ENCODE data around the gene ORM1.

Gene ORM1

DNA sequence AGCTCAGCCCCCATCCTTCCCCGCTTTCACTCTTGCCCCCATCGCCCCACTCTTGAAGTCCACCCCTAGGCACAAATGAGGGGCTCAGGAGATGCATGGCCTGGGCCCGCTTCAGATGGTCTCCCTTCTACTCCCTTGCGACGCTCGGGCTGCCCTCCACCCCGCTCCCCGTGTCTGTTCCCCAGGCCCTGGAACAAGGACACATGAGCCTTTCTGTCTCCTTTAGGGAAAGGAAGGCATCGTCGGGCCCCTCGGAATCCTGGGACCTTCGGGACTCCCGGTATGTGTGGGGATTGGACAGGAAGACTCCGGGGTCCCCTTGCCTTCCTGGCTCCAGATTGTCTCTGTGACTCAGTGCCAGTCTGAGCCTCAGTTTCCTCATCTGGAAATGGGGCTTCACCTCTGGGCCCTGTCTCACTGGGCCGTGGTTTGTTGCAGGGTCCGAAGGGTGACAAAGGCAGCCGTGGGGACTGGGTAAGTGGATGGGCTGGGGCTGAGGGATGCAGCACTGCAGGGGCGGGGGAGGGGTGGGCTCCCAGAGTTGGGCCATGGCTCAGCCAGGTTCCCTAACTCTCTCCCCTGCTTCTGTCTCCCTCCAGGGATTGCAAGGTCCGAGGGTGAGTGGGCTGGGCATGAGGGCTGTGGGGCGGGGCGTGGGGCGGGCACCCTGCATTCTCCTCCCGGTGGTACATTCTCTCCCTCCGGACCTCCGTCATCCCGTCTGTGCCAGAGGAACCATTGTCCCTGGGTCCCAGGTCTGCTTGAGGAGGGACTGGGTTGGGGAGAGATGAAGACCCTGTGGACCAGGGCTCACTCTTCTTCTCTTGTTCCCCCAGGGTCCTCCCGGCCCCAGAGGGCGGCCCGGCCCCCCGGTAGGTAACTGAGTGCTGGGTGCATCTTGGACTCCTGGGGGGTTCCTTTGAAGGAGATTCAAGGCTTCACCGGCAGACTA lies 21.8 kb upstream of the ORM1 start (continued):
- TF ChIP-seq ZBTB7A (tag by site-specific recombination; IDR thresholded peaks at IDR 0.05; ENCODE audit: low read depth) (no peak), ZNF26 (tag by site-specific recombination; IDR thresholded peaks at IDR 0.05) (no peak)

GRCh38 chr9:114301798-114302565 lies 20.9 kb upstream of the ORM1 start:
- POLR2A ChIA-PET: no interaction called here
- H3K27ac ChIP-seq (ENCODE audit: extremely low read depth, low read depth, low read length): no peak overlapping the region
- peaks cover 0 to 4% of the 10 kb centered on the region in 2 experiments; a peak in 1 of 3 replicates for H3K36me3 ChIP-seq (ENCODE audit: control insufficient read depth in 2 of 2, insufficient read depth in 1 of 2, low read length in 2 of 2)
- TF ChIP-seq ZNF433 (tag by site-specific recombination; IDR thresholded peaks at IDR 0.05; ENCODE audit: low read depth) (no peak), GFI1B (tag by site-specific recombination; IDR thresholded peaks at IDR 0.05) (no peak), ZNF776 (tag by site-specific recombination; IDR thresholded peaks at IDR 0.05; ENCODE audit: borderline replicate concordance) (no peak), ZNF324 (tag by site-specific recombination; IDR thresholded peaks at IDR 0.05) (no peak), ZNF629 (tag by site-specific recombination; IDR thresholded peaks at IDR 0.05) (no peak), ZNF2 (tag by site-specific recombination; IDR thresholded peaks at IDR 0.05) (no peak), KLF8 (tag by site-specific recombination; IDR thresholded peaks at IDR 0.05) (no peak), ZNF677 (tag by site-specific recombination; IDR thresholded peaks at IDR 0.05) (no peak)
- H3K4me3 ChIP-seq (ENCODE audit: low read depth, low read length): no peak overlapping the region
- H3K4me1 ChIP-seq (ENCODE audit: control insufficient read depth, insufficient read depth, low read length): no peaks in the 10 kb centered on the region; the same call in 1 of the 2 replicates
- H3K9me3 ChIP-seq (ENCODE audit: control insufficient read depth, insufficient read depth, low read depth, low read length): no peaks in the 10 kb centered on the region
- CTCF ChIA-PET: interaction anchor here (0.6 to 1.2 kb wide), 5 partner anchors 9 to 609 kb away, joined by 3 to 7 read pairs (median 5); no protein-coding TSS in a partner anchor

DNA sequence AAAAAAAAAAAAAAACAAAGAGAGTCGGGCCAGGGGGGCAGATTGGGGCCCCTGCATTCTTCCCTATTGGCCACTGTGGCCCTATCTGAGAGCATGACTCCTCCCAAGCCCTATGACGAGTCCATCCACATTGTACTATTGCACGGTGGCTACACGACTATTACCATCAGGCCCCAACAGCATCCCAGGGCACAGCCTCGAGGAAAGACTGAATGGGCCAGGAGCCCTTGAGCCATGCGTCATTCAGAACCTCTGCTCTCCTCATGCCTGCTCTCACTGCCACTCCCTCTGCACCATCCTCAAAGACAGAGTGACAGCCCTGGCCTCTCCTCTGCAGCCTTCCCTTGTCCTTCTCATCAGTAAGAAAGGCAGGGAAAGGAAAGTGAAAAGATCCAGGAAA lies 20.2 kb upstream of the ORM1 start:
- H3K4me1 ChIP-seq (ENCODE audit: control insufficient read depth, insufficient read depth, low read length): no peaks in the 10 kb centered on the region; the same call in 1 of the 2 replicates
- POLR2A ChIA-PET: no interaction called here
- peaks cover 0 to 4% of the 10 kb centered on the region in 2 experiments; a peak in 1 of 3 replicates for H3K36me3 ChIP-seq (ENCODE audit: control insufficient read depth in 2 of 2, insufficient read depth in 1 of 2, low read length in 2 of 2)
- CTCF ChIA-PET: interaction anchor here (0.6 to 1.0 kb wide), 3 partner anchors 10 to 609 kb away, joined by 3 to 5 read pairs (median 4); no protein-coding TSS in a partner anchor
- no peaks in the 10 kb centered on the region for H3K9me3 ChIP-seq (ENCODE audit: control insufficient read depth, insufficient read depth, low read depth, low read length)
- TF ChIP-seq HOXD13 (CRISPR knock-in tag; IDR thresholded peaks at IDR 0.05; ENCODE audit: borderline replicate concordance) (no peak), ZNF426 (tag by site-specific recombination; IDR thresholded peaks at IDR 0.05) (no peak), ZNF112 (tag by site-specific recombination; IDR thresholded peaks at IDR 0.05) (no peak), ZBTB8A (tag by site-specific recombination; IDR thresholded peaks at IDR 0.05) (no peak), ZNF138 (tag by site-specific recombination; IDR thresholded peaks at IDR 0.05; ENCODE audit: borderline replicate concordance) (no peak), ZNF677 (tag by site-specific recombination; IDR thresholded peaks at IDR 0.05) (no peak)
- no peak overlapping the region for H3K4me3 ChIP-seq (ENCODE audit: low read depth, low read length)
- no peak overlapping the region for H3K27ac ChIP-seq (ENCODE audit: extremely low read depth, low read depth, low read length)

- Histone ChIP-seq H3K27ac (ENCODE audit: extremely low read depth, low read depth, low read length) (no peak overlapping the region), H3K4me3 (ENCODE audit: low read depth, low read length) (no peak overlapping the region), H3K36me3 (ENCODE audit: control insufficient read depth in 2 of 2, insufficient read depth in 1 of 2, low read length in 2 of 2) (peaks cover 0 to 4% of the 10 kb centered on the region in 2 experiments; a peak in 1 of 3 replicates), H3K9me3 (ENCODE audit: control insufficient read depth, insufficient read depth, low read depth, low read length) (no peaks in the 10 kb centered on the region), H3K4me1 (ENCODE audit: control insufficient read depth, insufficient read depth, low read length) (no peaks in the 10 kb centered on the region; the same call in 1 of the 2 replicates)
- CTCF ChIA-PET: no interaction called here
- POLR2A ChIA-PET: no interaction called here
- no peak for TF ChIP-seq ZSCAN16 (tag by site-specific recombination; IDR thresholded peaks at IDR 0.05)
- TF ChIP-seq ZNF639 (tag by site-specific recombination; IDR thresholded peaks at IDR 0.05): no peak
- TF ChIP-seq ZNF513 (tag by site-specific recombination; IDR thresholded peaks at IDR 0.05): no peak
- no peak for TF ChIP-seq KLF9 (tag by site-specific recombination; IDR thresholded peaks at IDR 0.05; ENCODE audit: low read depth)
- no peak for TF ChIP-seq REPIN1 (tag by site-specific recombination; IDR thresholded peaks at IDR 0.05; ENCODE audit: low read depth)
- TF ChIP-seq SP2 (tag by site-specific recombination; IDR thresholded peaks at IDR 0.05): no peak
- TF ChIP-seq TRIM28 (IDR thresholded peaks at IDR 0.05; ENCODE audit: borderline replicate concordance, low read length): no peak
- TF ChIP-seq ZNF24 (tag by site-specific recombination; IDR thresholded peaks at IDR 0.05): no peak
- TF ChIP-seq ZNF426 (tag by site-specific recombination; IDR thresholded peaks at IDR 0.05): no peak
- TF ChIP-seq SP7 (tag by site-specific recombination; IDR thresholded peaks at IDR 0.05): no peak
- no peak for TF ChIP-seq ZNF777 (tag by site-specific recombination; IDR thresholded peaks at IDR 0.05; ENCODE audit: borderline replicate concordance)
These were observed 19.3 kb upstream of the ORM1 start for GRCh38 chr9:114303571-114303970.

All from HEK293 (cell line).